GM12864 (cell line): ENCODE results near the gene ARG2.

Source experiments
- DNase-seq: peaks from one replicate; pipeline ENCODE4 v3.0.0-alpha.2; 2011; ENCODE audit warnings: low read depth
- H3K4me3 ChIP-seq: 2 replicates; pipeline ENCODE4 v1.5.1; 2011; ENCODE audit warnings: mild to moderate bottlenecking, low read depth, low read length, control low read depth
- TF ChIP-seq, protein P1 (sequence below): IDR thresholded peaks from 2 replicates; pipeline ENCODE4 v1.5.1; 2011; ENCODE audit warnings: low read depth, mild to moderate bottlenecking, moderate library complexity, low read length, control low read depth, inconsistent platforms; ENCODE audit errors: missing control alignments

Gene ARG2

DNA sequence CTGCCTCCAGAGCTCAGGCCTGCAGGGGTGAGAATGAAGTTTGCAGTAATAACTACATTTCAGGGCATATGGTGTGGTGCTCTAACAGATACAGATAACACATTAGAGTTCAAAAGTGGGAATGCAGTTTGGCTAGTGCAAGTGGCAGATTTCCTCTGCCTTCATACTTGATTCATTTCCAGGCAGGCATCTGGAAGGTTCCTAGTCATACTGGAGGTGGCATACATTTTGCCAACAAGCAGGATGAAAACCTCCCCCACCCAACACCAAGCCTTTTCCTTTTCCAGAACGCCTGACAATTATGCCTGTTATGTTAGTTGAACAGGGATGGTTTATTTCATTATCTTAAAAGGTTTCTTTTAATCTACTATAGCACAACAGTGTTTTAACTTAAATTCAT, 30.4 kb downstream of the ARG2 start:
- TF ChIP-seq, protein P1, sequence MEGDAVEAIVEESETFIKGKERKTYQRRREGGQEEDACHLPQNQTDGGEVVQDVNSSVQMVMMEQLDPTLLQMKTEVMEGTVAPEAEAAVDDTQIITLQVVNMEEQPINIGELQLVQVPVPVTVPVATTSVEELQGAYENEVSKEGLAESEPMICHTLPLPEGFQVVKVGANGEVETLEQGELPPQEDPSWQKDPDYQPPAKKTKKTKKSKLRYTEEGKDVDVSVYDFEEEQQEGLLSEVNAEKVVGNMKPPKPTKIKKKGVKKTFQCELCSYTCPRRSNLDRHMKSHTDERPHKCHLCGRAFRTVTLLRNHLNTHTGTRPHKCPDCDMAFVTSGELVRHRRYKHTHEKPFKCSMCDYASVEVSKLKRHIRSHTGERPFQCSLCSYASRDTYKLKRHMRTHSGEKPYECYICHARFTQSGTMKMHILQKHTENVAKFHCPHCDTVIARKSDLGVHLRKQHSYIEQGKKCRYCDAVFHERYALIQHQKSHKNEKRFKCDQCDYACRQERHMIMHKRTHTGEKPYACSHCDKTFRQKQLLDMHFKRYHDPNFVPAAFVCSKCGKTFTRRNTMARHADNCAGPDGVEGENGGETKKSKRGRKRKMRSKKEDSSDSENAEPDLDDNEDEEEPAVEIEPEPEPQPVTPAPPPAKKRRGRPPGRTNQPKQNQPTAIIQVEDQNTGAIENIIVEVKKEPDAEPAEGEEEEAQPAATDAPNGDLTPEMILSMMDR = no peak
- DNase-seq = no peak
- H3K4me3 ChIP-seq = no peak overlapping the region

DNA sequence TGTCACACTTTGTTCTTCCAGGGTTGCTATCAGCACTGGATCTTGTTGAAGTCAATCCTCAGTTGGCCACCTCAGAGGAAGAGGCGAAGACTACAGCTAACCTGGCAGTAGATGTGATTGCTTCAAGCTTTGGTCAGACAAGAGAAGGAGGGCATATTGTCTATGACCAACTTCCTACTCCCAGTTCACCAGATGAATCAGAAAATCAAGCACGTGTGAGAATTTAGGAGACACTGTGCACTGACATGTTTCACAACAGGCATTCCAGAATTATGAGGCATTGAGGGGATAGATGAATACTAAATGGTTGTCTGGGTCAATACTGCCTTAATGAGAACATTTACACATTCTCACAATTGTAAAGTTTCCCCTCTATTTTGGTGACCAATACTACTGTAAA, 31.0 kb downstream of the ARG2 start:
- DNase-seq = no peak
- TF ChIP-seq, protein P1 = no peak
- H3K4me3 ChIP-seq = no peak overlapping the region

DNA sequence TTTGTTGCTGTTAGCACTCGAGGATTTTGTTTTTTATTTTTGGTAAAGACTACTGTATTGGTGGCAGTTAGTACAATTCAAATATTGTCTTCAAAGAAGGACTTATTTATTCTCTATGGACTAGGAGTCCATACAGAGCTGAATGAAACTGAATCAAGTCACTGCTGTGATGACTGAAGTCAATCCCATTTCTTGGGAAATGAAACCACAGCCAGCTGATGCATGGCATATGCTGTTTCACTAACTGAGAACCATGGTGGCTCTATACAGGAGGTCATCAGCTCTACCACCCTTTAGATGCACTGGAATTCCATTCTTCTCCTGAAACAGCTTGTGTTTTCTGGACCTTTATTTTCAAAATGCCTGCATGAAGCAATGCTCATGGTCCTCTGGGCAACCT, 32.5 kb downstream of the ARG2 start:
- no peak overlapping the region for H3K4me3 ChIP-seq
- no peak for DNase-seq
- TF ChIP-seq, protein P1 = no peak

DNA sequence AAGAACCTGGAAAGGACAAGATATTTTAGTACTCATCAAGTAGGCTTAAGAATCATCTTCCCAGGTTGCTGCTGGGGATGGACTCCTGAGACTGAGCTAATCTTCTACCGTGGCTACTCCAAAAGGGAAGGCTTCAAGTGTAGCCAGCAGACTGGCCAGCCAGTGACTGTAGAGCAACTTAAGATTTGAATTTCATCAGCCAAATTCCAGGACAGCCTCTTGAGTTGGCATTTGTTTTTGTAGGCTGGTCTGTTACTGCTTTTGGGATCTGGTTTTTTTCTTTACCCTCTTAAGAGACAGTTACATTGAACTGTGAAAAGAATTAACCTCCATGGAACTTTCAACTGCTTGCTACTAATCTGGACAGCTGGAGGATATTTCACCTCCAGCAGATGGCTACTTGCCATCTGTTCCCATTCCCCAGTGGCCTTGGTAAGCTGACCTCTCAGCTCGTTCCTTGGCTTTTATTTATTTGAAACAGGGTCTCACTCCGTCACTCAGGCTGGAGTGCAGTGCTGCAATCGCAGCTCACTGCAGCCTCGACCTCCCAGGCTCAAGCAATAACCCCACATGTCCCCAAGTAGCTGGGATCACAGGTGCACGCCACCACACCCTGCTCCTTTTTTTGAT, 34.0 kb downstream of the ARG2 start:
- TF ChIP-seq, protein P1 = no peak
- no peak for DNase-seq

DNA sequence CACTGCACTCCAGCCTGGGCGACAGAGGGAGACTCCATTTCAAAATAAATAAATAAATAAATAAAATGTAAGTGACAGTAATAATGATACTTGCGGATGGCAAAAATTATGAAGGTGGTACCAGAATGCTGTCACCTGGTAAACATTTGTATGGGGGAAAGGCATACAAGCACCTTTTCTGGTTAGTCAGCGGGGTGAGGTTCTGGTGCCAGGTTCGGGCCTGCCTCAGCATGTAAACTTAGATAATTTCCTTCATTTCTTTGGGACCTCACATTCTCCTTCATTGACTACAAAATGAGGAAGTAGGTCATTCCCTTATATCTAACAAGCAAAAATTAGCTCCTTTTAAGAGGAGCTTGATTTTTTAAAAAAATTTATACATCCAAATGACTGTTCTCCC, 43.9 kb downstream of the ARG2 start:
- TF ChIP-seq, protein P1 = no peak
- no peak for DNase-seq
- H3K4me3 ChIP-seq = no peak overlapping the region

More for the DNA sequence above, 34.0 kb downstream of the ARG2 start:
- H3K4me3 ChIP-seq = no peak overlapping the region

DNA sequence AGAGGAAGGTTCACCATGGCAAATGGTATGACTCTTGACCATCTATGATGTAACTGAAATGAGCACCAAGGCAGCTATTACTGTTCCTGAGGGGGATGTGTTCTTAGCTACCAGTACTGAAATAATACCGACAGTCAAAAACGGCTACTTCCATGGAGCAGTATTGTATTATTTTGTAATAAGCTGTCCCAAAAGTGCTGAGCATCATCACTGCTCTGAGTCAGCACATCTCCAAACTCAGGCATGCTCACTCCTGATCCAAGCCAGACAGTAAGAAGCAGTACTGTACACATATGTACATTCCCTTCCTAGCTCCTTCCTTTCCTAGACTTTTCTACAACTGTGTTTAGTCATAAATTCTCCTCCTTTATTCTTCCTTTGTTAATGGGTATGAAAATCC, 46.1 kb downstream of the ARG2 start:
- DNase-seq = no peak
- TF ChIP-seq, protein P1 = no peak
- no peak overlapping the region for H3K4me3 ChIP-seq

DNA sequence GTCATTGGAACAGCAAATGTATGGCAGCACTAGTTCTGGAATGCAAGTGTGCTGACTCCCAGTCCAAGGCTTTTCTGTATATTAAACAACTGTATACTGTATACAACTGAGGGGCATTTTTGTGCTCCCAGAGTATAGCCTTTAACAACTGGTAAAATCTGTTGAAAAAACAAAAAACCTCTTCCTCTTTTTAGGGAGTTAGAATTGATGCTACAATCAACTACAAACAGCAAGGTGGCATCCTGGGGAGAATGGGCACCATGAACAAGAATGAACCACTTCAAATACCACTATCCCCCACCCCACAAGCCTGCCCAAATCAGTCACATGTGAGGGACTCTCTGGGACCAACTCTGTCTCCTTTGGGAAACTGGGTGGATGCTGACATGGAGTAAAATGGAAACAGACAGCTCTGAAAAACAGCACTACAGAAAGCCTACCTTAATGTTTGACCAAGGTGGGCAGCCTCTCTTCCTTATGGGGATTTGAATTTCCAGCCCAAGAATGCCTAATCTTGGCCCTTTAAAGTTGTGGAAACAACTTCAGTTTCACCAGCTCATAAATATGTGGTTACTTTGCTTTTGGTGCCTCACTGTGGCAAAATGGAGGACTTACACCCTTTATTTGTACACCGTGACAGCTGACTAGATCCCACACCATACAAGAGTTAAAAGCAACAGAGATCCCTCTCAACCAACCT, 47.2 kb downstream of the ARG2 start:
- no peak for DNase-seq
- TF ChIP-seq, protein P1 = peak; percentile 63

More for the DNA sequence above, 47.2 kb downstream of the ARG2 start:
- no peak overlapping the region for H3K4me3 ChIP-seq
